ENCODE measurements around the gene PPCS.
A peak's percentile ranks its signal among the peaks of the same experiment; 100 is the strongest.
"Not testable (repeated sequence)": the region's sequence is repeated elsewhere in the genome, so short reads cannot be mapped to it uniquely, and the experiment has no call there.

The PPCS gene

GRCh38 chr1:42454403-42454802 is 1.9 kb upstream of the PPCS start:
- no peak for DNase-seq

- no peak for DNase-seq
These were observed 379 bp downstream of the PPCS start for GRCh38 chr1:42456754-42457089.

GRCh38 chr1:42461196-42461595 is 4.9 kb downstream of the PPCS start:
- DNase-seq = no peak

- peak; percentile 91 for DNase-seq
These were observed 6.8 kb downstream of the PPCS start, which contains the start of gene CCDC30 for GRCh38 chr1:42462828-42463763. CCDC30 (plus strand) TSS chr1:42463286; CDS start chr1:42480552, 17,266 bp downstream.

- no peak for DNase-seq
These were observed 7.6 kb downstream of the PPCS start for GRCh38 chr1:42463921-42464320.

- no peak for DNase-seq
These were observed 9.7 kb downstream of the PPCS start for GRCh38 chr1:42466030-42466429.

GRCh38 chr1:42469727-42470126 is 13.4 kb downstream of the PPCS start:
- DNase-seq = no peak

GRCh38 chr1:42476605-42477004 is 20.3 kb downstream of the PPCS start:
- no peak for DNase-seq

GRCh38 chr1:42477354-42477753 is 21.0 kb downstream of the PPCS start:
- DNase-seq = not testable (repeated sequence)

- no peak for DNase-seq
These were observed 21.4 kb downstream of the PPCS start for GRCh38 chr1:42477775-42478174.

GRCh38 chr1:42479621-42480020 is 23.3 kb downstream of the PPCS start:
- no peak for DNase-seq

- DNase-seq = no peak
These were observed 24.6 kb downstream of the PPCS start for GRCh38 chr1:42480921-42481320.

GRCh38 chr1:42482635-42483153 is 26.4 kb downstream of the PPCS start:
- no peak for DNase-seq

GRCh38 chr1:42484382-42484781 is 28.0 kb downstream of the PPCS start:
- no peak for DNase-seq

GRCh38 chr1:42490237-42490636 is 33.9 kb downstream of the PPCS start:
- no peak for DNase-seq

GRCh38 chr1:42502031-42502430 is 45.7 kb downstream of the PPCS start:
- DNase-seq = not testable (repeated sequence)

GRCh38 chr1:42504535-42505128 is 48.3 kb downstream of the PPCS start:
- no peak for DNase-seq

GRCh38 chr1:42506576-42506975 is 50.2 kb downstream of the PPCS start:
- no peak for DNase-seq

Measured in T-helper 9 cell (primary cell).